SU-DHL-6 (cell line): ENCODE results near the gene IL1A.

Experiments
- H2AFZ ChIP-seq: fragments of 200-600 bp; sonication (generic); 2 replicates; pipeline ENCODE4 v1.6.1; 2014; ENCODE audit warnings: low read depth, mild to moderate bottlenecking, moderate library complexity, mixed read lengths, antibody characterized with exemption, low read length; ENCODE audit not compliant: severe bottlenecking
- H3F3A ChIP-seq: fragments of 200-600 bp; shearing (Covaris generic); 2 replicates; pipeline ENCODE4 v1.6.0; 2016; ENCODE audit warnings: antibody characterized with exemption, mild to moderate bottlenecking; ENCODE audit not compliant: insufficient read depth
- H3K27ac ChIP-seq: fragments of 200-600 bp; sonication (generic); 2 replicates; pipeline ENCODE4 v1.5.1; 2016; ENCODE audit warnings: low read depth, mild to moderate bottlenecking, low read length, moderate library complexity, mixed read lengths
- H3K27me3 ChIP-seq: fragments of 200-600 bp; sonication (generic), shearing (Covaris generic); 2 replicates; pipeline ENCODE4 v1.6.0; 2014; ENCODE audit warnings: mild to moderate bottlenecking, low read length
- H3K36me3 ChIP-seq: fragments of 200-600 bp; sonication (generic); 2 replicates; pipeline ENCODE4 v1.6.1; 2014; ENCODE audit warnings: mild to moderate bottlenecking, low read length, mixed read lengths
- H3K4me2 ChIP-seq: fragments of 300-600, 200-600 bp; shearing (Covaris generic), sonication (generic); 2 replicates; pipeline ENCODE4 v1.6.0; 2014; ENCODE audit warnings: low read length, low read depth, mild to moderate bottlenecking; ENCODE audit not compliant: poor library complexity, severe bottlenecking
- H3K4me3 ChIP-seq: fragments of 200-600 bp; sonication (generic); 2 replicates; pipeline ENCODE4 v1.5.1; 2014; ENCODE audit warnings: antibody characterized with exemption, low read length, mild to moderate bottlenecking, mixed read lengths; ENCODE audit not compliant: insufficient read depth, poor library complexity, severe bottlenecking
- H3K79me2 ChIP-seq: fragments of 200-600 bp; sonication (generic); 2 replicates; pipeline ENCODE4 v1.6.1; 2014; ENCODE audit warnings: mild to moderate bottlenecking, low read length, moderate library complexity; ENCODE audit not compliant: insufficient read depth
- H3K9ac ChIP-seq: fragments of 200-600 bp; sonication (generic); 2 replicates; pipeline ENCODE4 v1.7.0; 2014; ENCODE audit warnings: mild to moderate bottlenecking, low read length
- H3K9me2 ChIP-seq: fragments of 200-600 bp; sonication (generic); replicated peaks from 2 replicates; pipeline ENCODE4 v1.6.1; 2014; ENCODE audit warnings: low read length; ENCODE audit not compliant: insufficient read depth
- H3K9me3 ChIP-seq: fragments of 200-600 bp; sonication (generic); 2 replicates; pipeline ENCODE4 v1.6.1; 2014; ENCODE audit warnings: low read length, mixed read lengths; ENCODE audit not compliant: insufficient read depth
- H4K20me1 ChIP-seq: fragments of 200-600 bp; sonication (generic); 2 replicates; pipeline ENCODE4 v1.6.1; 2014; ENCODE audit warnings: low read depth, mild to moderate bottlenecking, antibody characterized with exemption, low read length, moderate library complexity, mixed read lengths
- CTCF ChIP-seq: fragments of 200-600 bp; sonication (generic); IDR thresholded peaks from one replicate; pipeline ENCODE4 v1.5.1; 2017; ENCODE audit warnings: antibody characterized with exemption, mild to moderate bottlenecking, low read length, moderate library complexity; ENCODE audit not compliant: insufficient read depth, poor library complexity, severe bottlenecking
- EZH2phosphoT487 ChIP-seq: fragments of 200-600 bp; sonication (generic), shearing (Covaris generic); conservative IDR thresholded peaks from 2 replicates; pipeline ENCODE4 v1.6.1; 2018; ENCODE audit warnings: mild to moderate bottlenecking, antibody characterized with exemption, low read length, moderate library complexity, mixed read lengths

IL1A gene

GRCh38 chr2:112828251-112828691 lies 44.0 kb upstream of the IL1A start:
- no peak overlapping the region for H3K27ac ChIP-seq
- no peak overlapping the region for H2AFZ ChIP-seq
- H4K20me1 ChIP-seq, result no peaks in the 10 kb centered on the region
- TF ChIP-seq EZH2phosphoT487, result no peak
- TF ChIP-seq CTCF, result no peak
- H3K4me3 ChIP-seq, result no peak overlapping the region
- H3K4me2 ChIP-seq, result no peak overlapping the region
- H3K9me2 ChIP-seq, result no peaks in the 10 kb centered on the region
- no peaks in the 10 kb centered on the region for H3K36me3 ChIP-seq
- no peaks in the 10 kb centered on the region for H3K9me3 ChIP-seq
- H3F3A ChIP-seq, result no peaks in the 10 kb centered on the region
- no peaks in the 10 kb centered on the region for H3K79me2 ChIP-seq
- H3K9ac ChIP-seq, result no peak overlapping the region
- no peaks in the 10 kb centered on the region for H3K27me3 ChIP-seq

DNA sequence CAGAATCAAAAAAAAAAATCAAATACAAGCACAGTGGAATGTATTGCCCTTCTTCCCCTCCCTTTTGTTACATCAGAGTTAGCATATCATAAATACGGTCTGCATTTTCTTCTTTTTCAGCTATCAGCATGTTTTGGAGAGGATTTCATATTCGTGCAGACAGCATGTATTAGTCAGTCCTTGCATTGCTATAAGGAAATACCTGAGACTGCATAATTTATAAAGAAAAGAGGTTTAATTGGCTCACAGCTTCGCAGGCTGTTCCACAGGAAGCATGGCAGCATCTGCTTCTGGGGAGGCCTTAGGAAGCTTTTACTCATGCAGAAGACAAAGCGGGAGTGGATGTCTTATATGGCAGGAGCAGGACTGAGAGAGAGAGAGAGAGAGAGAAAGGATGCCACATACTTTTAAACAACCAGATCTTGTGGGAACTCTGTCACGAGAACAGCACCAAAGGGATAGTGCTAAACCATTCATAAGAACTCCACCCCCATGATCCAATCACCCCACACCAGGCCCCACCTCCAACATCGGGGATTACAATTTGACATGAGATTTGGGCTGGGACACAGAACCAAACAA lies 43.4 kb upstream of the IL1A start:
- no peak overlapping the region for H3K4me2 ChIP-seq
- TF ChIP-seq EZH2phosphoT487, result no peak
- no peaks in the 10 kb centered on the region for H3K36me3 ChIP-seq
- no peaks in the 10 kb centered on the region for H3F3A ChIP-seq
- no peaks in the 10 kb centered on the region for H4K20me1 ChIP-seq
- no peaks in the 10 kb centered on the region for H3K9me2 ChIP-seq
- no peaks in the 10 kb centered on the region for H3K9me3 ChIP-seq
- H3K4me3 ChIP-seq, result no peak overlapping the region
- no peaks in the 10 kb centered on the region for H3K79me2 ChIP-seq
- no peaks in the 10 kb centered on the region for H3K27me3 ChIP-seq
- no peak overlapping the region for H3K27ac ChIP-seq
- no peak overlapping the region for H3K9ac ChIP-seq
- no peak overlapping the region for H2AFZ ChIP-seq

DNA sequence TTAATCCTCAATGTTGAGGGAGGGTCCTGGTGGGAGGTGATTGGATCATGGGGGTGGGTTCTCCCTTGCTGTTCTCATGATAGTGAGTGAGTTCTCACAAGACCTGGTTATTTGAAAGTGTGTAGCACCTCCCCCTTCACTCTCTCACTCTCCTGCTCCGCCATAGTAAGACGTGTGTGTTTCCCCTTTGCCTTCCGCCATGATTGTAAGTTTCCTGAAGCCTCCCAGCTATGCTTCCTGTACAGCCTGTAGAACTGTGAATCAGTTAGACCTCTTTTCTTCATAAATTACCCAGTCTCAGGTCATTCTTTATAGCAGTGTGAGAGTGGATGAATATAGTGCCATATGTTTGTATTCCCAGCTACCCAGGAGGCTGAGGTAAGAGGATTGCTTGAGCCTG lies 42.7 kb upstream of the IL1A start:
- Histone ChIP-seq H3K9ac (no peak overlapping the region), H3K27me3 (no peaks in the 10 kb centered on the region), H3K27ac (no peak overlapping the region), H2AFZ (no peak overlapping the region), H3K9me3 (no peaks in the 10 kb centered on the region), H3K9me2 (no peaks in the 10 kb centered on the region), H3K4me3 (no peak overlapping the region), H3K79me2 (no peaks in the 10 kb centered on the region), H3K4me2 (no peak overlapping the region), H4K20me1 (no peaks in the 10 kb centered on the region), H3F3A (no peaks in the 10 kb centered on the region), H3K36me3 (no peaks in the 10 kb centered on the region)
- TF ChIP-seq EZH2phosphoT487 (no peak), CTCF (no peak)

GRCh38 chr2:112825706-112826105 lies 41.4 kb upstream of the IL1A start:
- Histone ChIP-seq H3K36me3 (no peaks in the 10 kb centered on the region), H3K27me3 (no peaks in the 10 kb centered on the region), H3K9me3 (no peaks in the 10 kb centered on the region), H3K9me2 (no peaks in the 10 kb centered on the region), H3K27ac (no peak overlapping the region), H3K4me3 (no peak overlapping the region), H4K20me1 (no peaks in the 10 kb centered on the region), H3K79me2 (no peaks in the 10 kb centered on the region), H3K9ac (no peak overlapping the region), H3K4me2 (no peak overlapping the region), H2AFZ (no peak overlapping the region), H3F3A (no peaks in the 10 kb centered on the region)
- no peak for TF ChIP-seq EZH2phosphoT487
- no peak for TF ChIP-seq CTCF
